ENCODE results near the gene ACOX3.

ACOX3 gene

GRCh38 chr4:8441499-8442091 is 1.1 kb upstream of the ACOX3 start:
- FAIRE-seq (no peak), DNase-seq (ENCODE audit: insufficient read length, low spot score) (no peak)
- no peak for TF ChIP-seq CTCF (IDR thresholded peaks at IDR 0.05; ENCODE audit: insufficient read depth, missing control alignments)

GRCh38 chr4:8439914-8440491 is 520 bp downstream of the ACOX3 start:
- DNase-seq (ENCODE audit: insufficient read length, low spot score) (no peak), FAIRE-seq (no peak)
- TF ChIP-seq CTCF (IDR thresholded peaks at IDR 0.05; ENCODE audit: insufficient read depth, missing control alignments): no peak

DNA sequence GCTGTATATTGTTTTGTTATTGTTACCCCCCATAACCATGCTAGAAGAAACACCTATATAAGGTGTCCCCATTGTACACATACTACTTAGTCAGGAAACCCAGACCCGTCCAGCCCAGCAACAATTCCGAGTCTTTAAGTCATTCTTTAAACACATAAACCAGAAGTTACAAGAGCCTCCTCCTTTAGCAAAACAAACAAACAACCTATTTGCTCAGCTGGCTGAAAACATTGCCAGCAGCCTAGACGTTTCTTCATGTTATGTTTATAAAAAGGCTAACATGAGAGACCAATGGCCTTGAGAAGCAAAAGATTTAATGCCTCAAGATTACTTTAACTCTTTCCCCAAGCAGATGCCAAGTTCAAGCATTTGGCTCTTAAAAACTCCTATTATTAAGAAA is 1.4 kb downstream of the ACOX3 start:
- FAIRE-seq: no peak
- no peak for DNase-seq (ENCODE audit: insufficient read length, low spot score)
- TF ChIP-seq CTCF (IDR thresholded peaks at IDR 0.05; ENCODE audit: insufficient read depth, missing control alignments): no peak

DNA sequence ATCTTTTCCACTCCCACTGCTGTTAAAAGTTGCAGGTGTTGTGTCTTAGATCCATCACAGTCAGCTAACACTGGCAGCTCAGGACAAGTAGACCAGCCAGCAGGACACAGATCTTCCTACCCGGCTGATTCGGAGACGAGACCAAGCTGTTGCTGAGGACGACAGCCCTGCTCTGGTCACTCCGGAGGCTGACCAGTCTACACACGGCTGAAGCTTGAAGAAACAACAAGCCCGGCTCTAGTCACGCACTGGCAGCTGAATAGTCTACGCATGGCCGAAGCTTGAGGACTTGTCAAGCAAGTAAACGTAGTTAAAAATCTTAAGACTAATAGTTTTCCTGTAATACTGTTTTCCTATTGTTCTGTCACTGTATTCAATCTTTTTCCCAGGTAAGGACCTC is 1.8 kb downstream of the ACOX3 start:
- no peak for DNase-seq (ENCODE audit: insufficient read length, low spot score)
- no peak for TF ChIP-seq CTCF (IDR thresholded peaks at IDR 0.05; ENCODE audit: insufficient read depth, missing control alignments)
- no peak for FAIRE-seq

GRCh38 chr4:8437281-8437680 is 3.2 kb downstream of the ACOX3 start:
- FAIRE-seq: no peak

GRCh38 chr4:8435656-8436121 is 4.8 kb downstream of the ACOX3 start:
- FAIRE-seq (no peak), DNase-seq (ENCODE audit: insufficient read length, low spot score) (no peak)
- no peak for TF ChIP-seq CTCF (IDR thresholded peaks at IDR 0.05; ENCODE audit: insufficient read depth, missing control alignments)

More at GRCh38 chr4:8437281-8437680, 3.2 kb downstream of the ACOX3 start:
- TF ChIP-seq CTCF (IDR thresholded peaks at IDR 0.05; ENCODE audit: insufficient read depth, missing control alignments): no peak
- DNase-seq (ENCODE audit: insufficient read length, low spot score): no peak

Measured in D721Med (cell line).